ENCODE measurements around the gene TRAPPC3L.

TRAPPC3L gene

GRCh38 chr6:116556814-116557415 is 11.4 kb upstream of the TRAPPC3L start:
- Histone ChIP-seq H3K79me2 (ENCODE audit: insufficient read depth, low read length) (no peaks in the 10 kb centered on the region), H3K4me2 (ENCODE audit: insufficient read depth, low read length) (no peak overlapping the region), H3K27me3 (ENCODE audit: insufficient read depth, low read length, poor library complexity) (peaks cover 7% of the 10 kb centered on the region), H3K9ac (ENCODE audit: low read depth, low read length) (no peak overlapping the region), H3K4me3 (ENCODE audit: low read depth in 1 of 2, low read length in 2 of 2) (no peak overlapping the region), H3K27ac (ENCODE audit: low read length) (no peak overlapping the region), H3K4me1 (ENCODE audit: insufficient read depth, low read length) (no peaks in the 10 kb centered on the region), H3K36me3 (ENCODE audit: insufficient read depth, low read length) (no peaks in the 10 kb centered on the region), H2AFZ (ENCODE audit: low read depth, low read length) (no peak overlapping the region), H4K20me1 (ENCODE audit: insufficient read depth, low read length) (no peaks in the 10 kb centered on the region), H3K9me3 (ENCODE audit: insufficient read depth, low read length, severe bottlenecking) (no peaks in the 10 kb centered on the region)
- no peak for DNase-seq
- no peak for ATAC-seq (ENCODE audit: insufficient read depth, low read depth)
- no peak for TF ChIP-seq EZH2 (IDR thresholded peaks at IDR 0.05; ENCODE audit: borderline replicate concordance, low read depth, low read length, severe bottlenecking)
- TF ChIP-seq CTCF (IDR thresholded peaks at IDR 0.05; ENCODE audit: borderline replicate concordance, extremely low read depth, low read length, poor library complexity, severe bottlenecking) = no peak

DNA sequence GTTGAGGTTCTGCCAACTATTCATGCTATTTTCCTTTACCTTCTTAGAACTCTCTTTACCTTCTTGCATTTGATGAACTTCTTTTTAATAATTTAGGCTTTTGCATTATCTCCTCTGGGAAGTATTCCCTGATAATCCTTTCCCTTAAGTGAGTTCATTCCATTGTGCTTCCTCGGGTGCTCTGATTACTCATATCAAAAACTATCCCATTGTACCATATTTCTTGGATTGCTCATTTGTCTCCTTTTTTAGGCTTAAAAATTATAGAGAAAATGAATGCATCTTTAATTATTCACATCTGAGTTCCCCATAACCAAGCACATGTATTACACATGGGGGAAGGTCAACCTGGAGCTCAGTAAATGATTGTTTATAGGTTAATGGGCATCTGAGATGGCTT is 10.6 kb upstream of the TRAPPC3L start:
- DNase-seq = no peak
- no peak for ATAC-seq (ENCODE audit: insufficient read depth, low read depth)

DNA sequence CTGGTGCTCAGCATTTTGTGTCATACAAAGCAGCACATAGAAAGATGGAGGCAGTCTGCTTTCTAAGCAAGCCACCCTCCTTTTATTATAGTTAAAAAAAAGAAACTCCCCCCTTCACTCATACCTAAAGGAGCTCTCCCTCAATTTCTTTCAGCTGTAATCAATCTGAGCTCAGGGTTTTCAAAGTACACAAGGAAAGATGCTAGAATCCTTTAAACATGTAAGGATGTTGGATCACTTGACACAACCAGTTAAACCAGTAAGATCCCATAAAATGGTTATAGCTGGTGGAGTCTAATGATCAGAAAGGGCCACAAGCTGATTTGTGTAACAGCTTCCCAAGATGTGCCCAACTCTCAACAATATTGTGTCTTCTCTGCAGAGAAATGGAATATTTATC is 8.0 kb upstream of the TRAPPC3L start, which contains the start of gene CALHM4:
TSS of gene CALHM4 (plus strand) at position 301 of the 400 bp plus-strand sequence. CDS start at position 344, 43 bp downstream.
- H4K20me1 ChIP-seq (ENCODE audit: insufficient read depth, low read length) = no peaks in the 10 kb centered on the region
- H3K36me3 ChIP-seq (ENCODE audit: insufficient read depth, low read length) = no peaks in the 10 kb centered on the region
- no peak within 1 kb of the TSS for H3K27ac ChIP-seq (ENCODE audit: low read length)
- H3K27me3 ChIP-seq (ENCODE audit: insufficient read depth, low read length, poor library complexity) = peaks cover 11% of the 10 kb centered on the region
- no peak within 1 kb of the TSS for H3K4me3 ChIP-seq (ENCODE audit: low read depth in 1 of 2, low read length in 2 of 2)
- ATAC-seq (ENCODE audit: insufficient read depth, low read depth) (no peak), DNase-seq (no peak)
- no peaks in the 10 kb centered on the region for H3K4me1 ChIP-seq (ENCODE audit: insufficient read depth, low read length)
- no peaks in the 10 kb centered on the region for H3K79me2 ChIP-seq (ENCODE audit: insufficient read depth, low read length)
- no peak for TF ChIP-seq CTCF (IDR thresholded peaks at IDR 0.05; ENCODE audit: borderline replicate concordance, extremely low read depth, low read length, poor library complexity, severe bottlenecking)
- no peak for TF ChIP-seq EZH2 (IDR thresholded peaks at IDR 0.05; ENCODE audit: borderline replicate concordance, low read depth, low read length, severe bottlenecking)
- H3K9ac ChIP-seq (ENCODE audit: low read depth, low read length) = no peak within 1 kb of the TSS
- H3K9me3 ChIP-seq (ENCODE audit: insufficient read depth, low read length, severe bottlenecking) = no peaks in the 10 kb centered on the region
- H3K4me2 ChIP-seq (ENCODE audit: insufficient read depth, low read length) = no peak within 1 kb of the TSS
- no peak within 1 kb of the TSS for H2AFZ ChIP-seq (ENCODE audit: low read depth, low read length)

More for the DNA sequence above, 10.6 kb upstream of the TRAPPC3L start:
- Histone ChIP-seq H3K4me1 (ENCODE audit: insufficient read depth, low read length) (no peaks in the 10 kb centered on the region), H3K27me3 (ENCODE audit: insufficient read depth, low read length, poor library complexity) (peaks cover 8% of the 10 kb centered on the region), H3K4me2 (ENCODE audit: insufficient read depth, low read length) (no peak overlapping the region), H3K79me2 (ENCODE audit: insufficient read depth, low read length) (no peaks in the 10 kb centered on the region), H4K20me1 (ENCODE audit: insufficient read depth, low read length) (no peaks in the 10 kb centered on the region), H3K4me3 (ENCODE audit: low read depth in 1 of 2, low read length in 2 of 2) (no peak overlapping the region), H3K9ac (ENCODE audit: low read depth, low read length) (no peak overlapping the region), H3K27ac (ENCODE audit: low read length) (no peak overlapping the region), H2AFZ (ENCODE audit: low read depth, low read length) (no peak overlapping the region), H3K9me3 (ENCODE audit: insufficient read depth, low read length, severe bottlenecking) (no peaks in the 10 kb centered on the region), H3K36me3 (ENCODE audit: insufficient read depth, low read length) (no peaks in the 10 kb centered on the region)
- no peak for TF ChIP-seq EZH2 (IDR thresholded peaks at IDR 0.05; ENCODE audit: borderline replicate concordance, low read depth, low read length, severe bottlenecking)
- no peak for TF ChIP-seq CTCF (IDR thresholded peaks at IDR 0.05; ENCODE audit: borderline replicate concordance, extremely low read depth, low read length, poor library complexity, severe bottlenecking)
